ENCODE data around the gene FURIN.
A peak's percentile ranks its signal among the peaks of the same experiment; 100 is the strongest.

The FURIN gene

DNA sequence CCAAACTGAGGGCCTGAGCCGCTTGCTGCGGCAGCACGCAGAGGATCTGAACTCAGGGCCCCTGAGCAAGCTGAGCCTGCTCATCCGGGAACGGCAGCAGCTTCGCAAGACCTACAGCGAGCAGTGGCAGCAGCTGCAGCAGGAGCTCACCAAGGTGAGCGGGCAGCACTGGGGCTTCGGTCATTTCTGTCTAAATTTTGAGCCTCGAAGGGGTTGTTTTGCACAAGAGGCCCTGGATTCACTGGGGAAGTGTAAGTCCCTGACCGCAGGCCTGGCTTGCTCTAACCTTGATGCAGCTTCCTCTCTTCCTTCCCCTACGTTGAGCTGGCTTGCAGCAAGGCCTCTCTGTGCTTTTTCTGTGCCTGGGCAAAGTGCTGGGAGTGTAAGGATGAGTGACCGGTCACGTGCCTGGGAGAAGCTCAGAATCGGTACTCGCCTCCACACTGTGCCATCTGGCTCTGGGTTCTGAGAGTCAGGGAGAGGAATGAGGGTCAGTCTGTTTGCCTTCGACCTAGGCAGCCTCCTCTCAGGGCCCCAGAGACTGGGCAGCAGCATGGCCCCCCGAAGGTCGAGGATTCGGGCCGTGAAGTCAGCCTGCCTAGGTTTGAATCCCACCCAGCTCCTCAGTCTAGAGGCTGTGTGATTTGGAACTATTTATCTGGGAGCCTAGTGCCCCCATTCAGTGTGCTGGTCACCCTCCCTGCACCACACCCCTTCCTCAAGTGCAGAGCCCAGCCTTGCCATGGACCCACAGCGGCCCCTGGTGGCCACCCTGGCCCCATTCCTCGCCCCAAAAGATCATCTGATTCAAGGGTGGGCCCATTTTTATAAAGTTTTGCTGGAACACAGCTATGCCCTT is 17.3 kb downstream of the FURIN start:
- in situ Hi-C loops (cut with MboI; ENCODE audit: low pct_unique_long_range_greater_than_20kb, low sequenced_read_pairs, unreplicated experiment): loop anchor here (25.0 kb wide), 1 partner anchor 573 kb away; no protein-coding TSS in a partner anchor
- peak; percentile 96 for TF ChIP-seq CTCF (IDR thresholded peaks at IDR 0.05; ENCODE audit: extremely low read depth, insufficient read depth, missing control alignments)
- peak; percentile 81 for DNase-seq (ENCODE audit: low spot score)

DNA sequence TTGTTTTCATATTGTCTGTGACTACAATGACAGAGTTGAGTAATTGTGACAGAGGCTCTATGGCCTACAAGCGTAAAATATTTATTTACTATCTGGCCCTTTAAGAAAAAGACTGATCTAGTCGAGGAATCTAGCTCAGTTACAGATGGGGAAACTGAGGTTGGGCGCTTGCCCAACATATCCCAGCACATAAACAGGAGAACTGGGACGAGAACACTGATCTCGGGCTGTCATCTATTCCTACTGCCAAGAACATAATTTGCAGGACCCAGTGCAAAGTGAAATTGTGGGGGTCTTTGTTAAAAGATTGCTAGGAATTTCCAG is 17.9 kb downstream of the FURIN start:
- no peak for TF ChIP-seq CTCF (IDR thresholded peaks at IDR 0.05; ENCODE audit: extremely low read depth, insufficient read depth, missing control alignments)
- no peak for DNase-seq (ENCODE audit: low spot score)
- in situ Hi-C loops (cut with MboI; ENCODE audit: low pct_unique_long_range_greater_than_20kb, low sequenced_read_pairs, unreplicated experiment): loop anchor here (25.0 kb wide), 1 partner anchor 574 kb away; no protein-coding TSS in a partner anchor

DNA sequence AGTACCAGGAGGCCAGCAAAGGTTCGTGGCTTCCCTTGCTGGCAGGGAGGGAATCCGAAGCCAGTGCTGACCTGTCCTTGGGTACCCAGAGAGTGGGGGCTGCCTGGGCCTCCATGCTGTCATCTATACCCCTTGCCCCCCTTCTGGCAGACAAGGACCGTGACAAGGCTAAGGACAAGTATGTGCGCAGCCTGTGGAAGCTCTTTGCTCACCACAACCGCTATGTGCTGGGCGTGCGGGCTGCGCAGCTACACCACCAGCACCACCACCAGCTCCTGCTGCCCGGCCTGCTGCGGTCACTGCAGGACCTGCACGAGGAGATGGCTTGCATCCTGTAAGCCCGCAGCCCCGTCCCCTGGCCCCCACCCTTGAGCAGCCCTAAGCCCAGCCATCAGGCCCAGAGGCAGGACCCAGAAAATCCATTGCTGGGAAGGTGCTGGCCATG is 18.7 kb downstream of the FURIN start:
- in situ Hi-C loops (cut with MboI; ENCODE audit: low pct_unique_long_range_greater_than_20kb, low sequenced_read_pairs, unreplicated experiment): loop anchor here (25.0 kb wide), 1 partner anchor 575 kb away; no protein-coding TSS in a partner anchor
- DNase-seq (ENCODE audit: low spot score): no peak
- no peak for TF ChIP-seq CTCF (IDR thresholded peaks at IDR 0.05; ENCODE audit: extremely low read depth, insufficient read depth, missing control alignments)

DNA sequence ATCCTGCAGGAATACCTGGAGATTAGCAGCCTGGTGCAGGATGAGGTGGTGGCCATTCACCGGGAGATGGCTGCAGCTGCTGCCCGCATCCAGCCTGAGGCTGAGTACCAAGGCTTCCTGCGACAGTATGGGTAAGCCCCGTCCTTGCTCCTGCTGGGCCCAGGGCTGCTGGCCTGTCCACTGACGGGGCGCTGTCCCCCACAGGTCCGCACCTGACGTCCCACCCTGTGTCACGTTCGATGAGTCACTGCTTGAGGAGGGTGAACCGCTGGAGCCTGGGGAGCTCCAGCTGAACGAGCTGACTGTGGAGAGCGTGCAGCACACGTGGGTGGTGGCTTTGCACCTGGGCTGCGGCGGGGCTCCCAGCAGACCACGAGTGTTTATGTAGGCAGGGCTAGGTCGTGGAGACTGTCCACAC is 20.9 kb downstream of the FURIN start:
- in situ Hi-C loops (cut with MboI; ENCODE audit: low pct_unique_long_range_greater_than_20kb, low sequenced_read_pairs, unreplicated experiment): loop anchor here (25.0 kb wide), 1 partner anchor 577 kb away; no protein-coding TSS in a partner anchor
- no peak for TF ChIP-seq CTCF (IDR thresholded peaks at IDR 0.05; ENCODE audit: extremely low read depth, insufficient read depth, missing control alignments)
- no peak for DNase-seq (ENCODE audit: low spot score)

DNA sequence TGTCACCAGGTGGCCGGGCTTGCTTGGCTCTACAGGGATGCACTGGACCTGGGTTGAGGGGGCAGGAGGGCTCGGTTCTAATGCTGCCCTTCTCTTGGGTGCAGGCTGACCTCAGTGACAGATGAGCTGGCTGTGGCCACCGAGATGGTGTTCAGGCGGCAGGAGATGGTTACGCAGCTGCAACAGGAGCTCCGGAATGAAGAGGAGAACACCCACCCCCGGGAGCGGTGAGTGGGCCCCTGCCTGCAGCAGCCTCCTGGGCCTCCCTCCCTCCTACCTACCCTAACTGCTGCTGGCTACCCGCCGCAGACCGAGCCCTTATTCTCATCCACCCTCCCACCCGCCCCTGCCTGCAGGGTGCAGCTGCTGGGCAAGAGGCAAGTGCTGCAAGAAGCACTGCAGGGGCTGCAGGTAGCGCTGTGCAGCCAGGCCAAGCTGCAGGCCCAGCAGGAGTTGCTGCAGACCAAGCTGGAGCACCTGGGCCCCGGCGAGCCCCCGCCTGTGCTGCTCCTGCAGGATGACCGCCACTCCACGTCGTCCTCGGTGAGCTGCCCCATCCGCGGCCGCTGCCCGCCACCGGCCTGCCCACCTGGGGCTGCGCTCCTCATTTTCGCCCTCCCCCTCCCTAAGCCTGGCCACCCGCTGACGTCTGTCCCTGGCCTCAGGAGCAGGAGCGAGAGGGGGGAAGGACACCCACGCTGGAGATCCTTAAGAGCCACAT is 21.5 kb downstream of the FURIN start:
- in situ Hi-C loops (cut with MboI; ENCODE audit: low pct_unique_long_range_greater_than_20kb, low sequenced_read_pairs, unreplicated experiment): loop anchor here (10.0 to 25.0 kb wide), 2 partner anchors 385 to 578 kb away; no protein-coding TSS in a partner anchor
- no peak for TF ChIP-seq CTCF (IDR thresholded peaks at IDR 0.05; ENCODE audit: extremely low read depth, insufficient read depth, missing control alignments)
- no peak for DNase-seq (ENCODE audit: low spot score)

DNA sequence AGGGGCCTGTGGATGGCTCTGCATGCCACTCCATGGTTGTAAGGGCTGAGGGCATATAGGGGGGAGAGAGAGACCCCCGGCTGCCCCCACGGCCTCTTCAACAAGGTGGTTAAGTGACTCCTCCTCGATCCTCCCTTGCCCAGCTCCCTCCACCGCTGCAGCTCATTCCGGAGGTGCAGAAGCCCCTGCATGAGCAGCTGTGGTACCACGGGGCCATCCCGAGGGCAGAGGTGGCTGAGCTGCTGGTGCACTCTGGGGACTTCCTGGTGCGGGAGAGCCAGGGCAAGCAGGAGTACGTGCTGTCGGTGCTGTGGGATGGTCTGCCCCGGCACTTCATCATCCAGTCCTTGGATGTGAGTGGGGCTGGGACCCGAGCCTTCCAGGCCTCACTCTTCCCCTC is 22.5 kb downstream of the FURIN start:
- in situ Hi-C loops (cut with MboI; ENCODE audit: low pct_unique_long_range_greater_than_20kb, low sequenced_read_pairs, unreplicated experiment): loop anchor here (10.0 to 25.0 kb wide), 2 partner anchors 386 to 579 kb away; no protein-coding TSS in a partner anchor
- TF ChIP-seq CTCF (IDR thresholded peaks at IDR 0.05; ENCODE audit: extremely low read depth, insufficient read depth, missing control alignments): no peak
- no peak for DNase-seq (ENCODE audit: low spot score)
